PC-9 (cell line): ENCODE measurements around the gene CHSY1.

Experiments
- EZH2 ChIP-seq: fragments of 200-600 bp; sonication (generic); IDR thresholded peaks from 2 replicates; pipeline ENCODE4 v1.8.0; 2017; ENCODE audit warnings: antibody characterized with exemption, low read depth
- TF ChIP-seq, protein P1 (sequence below): fragments of 200-600 bp; sonication (generic); conservative IDR thresholded peaks from 2 replicates; pipeline ENCODE4 v1.6.1; 2017; ENCODE audit warnings: mixed run types, antibody characterized with exemption, mild to moderate bottlenecking, moderate library complexity

DNA sequence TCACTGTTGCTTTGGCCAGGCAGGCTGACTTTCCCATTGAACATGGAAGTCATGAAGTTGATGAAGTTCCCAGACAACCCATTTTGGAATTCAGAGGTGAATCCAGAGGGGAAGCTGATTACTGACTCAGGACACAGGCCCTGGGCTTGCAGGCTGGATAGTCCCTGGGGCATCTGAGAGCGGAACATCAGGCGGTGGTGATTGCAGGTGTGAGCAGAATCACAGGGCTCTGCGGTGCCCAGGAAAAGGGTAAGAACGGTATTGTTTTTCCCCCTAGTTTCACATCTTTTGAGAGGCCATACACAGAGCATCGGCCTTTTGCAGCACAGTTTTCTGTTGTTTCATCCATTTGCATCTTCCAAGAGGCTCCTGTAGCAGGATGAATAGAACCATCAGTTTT lies 104.7 kb downstream of the CHSY1 start:
- TF ChIP-seq, protein P1, sequence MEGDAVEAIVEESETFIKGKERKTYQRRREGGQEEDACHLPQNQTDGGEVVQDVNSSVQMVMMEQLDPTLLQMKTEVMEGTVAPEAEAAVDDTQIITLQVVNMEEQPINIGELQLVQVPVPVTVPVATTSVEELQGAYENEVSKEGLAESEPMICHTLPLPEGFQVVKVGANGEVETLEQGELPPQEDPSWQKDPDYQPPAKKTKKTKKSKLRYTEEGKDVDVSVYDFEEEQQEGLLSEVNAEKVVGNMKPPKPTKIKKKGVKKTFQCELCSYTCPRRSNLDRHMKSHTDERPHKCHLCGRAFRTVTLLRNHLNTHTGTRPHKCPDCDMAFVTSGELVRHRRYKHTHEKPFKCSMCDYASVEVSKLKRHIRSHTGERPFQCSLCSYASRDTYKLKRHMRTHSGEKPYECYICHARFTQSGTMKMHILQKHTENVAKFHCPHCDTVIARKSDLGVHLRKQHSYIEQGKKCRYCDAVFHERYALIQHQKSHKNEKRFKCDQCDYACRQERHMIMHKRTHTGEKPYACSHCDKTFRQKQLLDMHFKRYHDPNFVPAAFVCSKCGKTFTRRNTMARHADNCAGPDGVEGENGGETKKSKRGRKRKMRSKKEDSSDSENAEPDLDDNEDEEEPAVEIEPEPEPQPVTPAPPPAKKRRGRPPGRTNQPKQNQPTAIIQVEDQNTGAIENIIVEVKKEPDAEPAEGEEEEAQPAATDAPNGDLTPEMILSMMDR = no peak
- no peak for TF ChIP-seq EZH2
